ENCODE data around the gene SHANK1. TPM values are rescaled to one million over a fixed set of nuclear protein-coding genes. Genes with fewer than 3 reads are reported as not detected.
"Not testable (repeated sequence)": the region's sequence is repeated elsewhere in the genome, so short reads cannot be mapped to it uniquely, and the experiment has no call there.

The SHANK1 gene
- total and polyA plus RNA-seq, 5 donors from 2014 or later, result not detected

DNA sequence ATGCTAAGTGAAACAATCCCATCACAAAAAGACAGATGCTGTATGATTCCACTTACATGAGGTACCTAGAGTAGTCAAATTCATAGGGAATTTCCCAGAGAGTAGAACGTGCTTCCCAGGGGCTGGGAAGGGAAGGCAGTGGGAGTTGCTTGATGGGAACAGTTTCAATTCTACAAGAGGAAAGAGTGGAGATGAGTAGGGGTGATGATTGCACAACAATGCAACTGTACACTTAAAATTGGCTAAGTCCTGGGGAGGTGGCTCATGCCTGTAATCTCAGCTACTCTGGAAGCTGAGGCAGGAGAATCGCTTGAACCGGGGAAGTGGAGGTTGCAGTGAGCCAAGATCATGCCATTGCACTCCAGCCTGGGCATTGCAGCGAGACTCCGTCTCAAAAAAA, 101.2 kb downstream of the SHANK1 start:
- H3K4me3 ChIP-seq (ENCODE audit: low read depth, low read length); DNase-seq; H3K4me1 Mint-ChIP-seq; H3K27ac ChIP-seq (ENCODE audit: insufficient read depth, low read length, poor library complexity, severe bottlenecking); H3K36me3 ChIP-seq (ENCODE audit: control insufficient read depth, insufficient read depth, low read length); H3K27ac Mint-ChIP-seq; H3K36me3 Mint-ChIP-seq; H3K9me3 ChIP-seq (ENCODE audit: control insufficient read depth in 2 of 2, low read length in 2 of 2); H3K27me3 ChIP-seq (ENCODE audit: control insufficient read depth, insufficient read depth, low read length); H3K4me1 ChIP-seq (ENCODE audit: control insufficient read depth, insufficient read depth, low read length, poor library complexity, severe bottlenecking); H3K4me3 Mint-ChIP-seq; H3K27me3 Mint-ChIP-seq; H3K9me3 Mint-ChIP-seq; ATAC-seq (ENCODE audit: low read depth in 2 of 2): not testable (repeated sequence)

DNA sequence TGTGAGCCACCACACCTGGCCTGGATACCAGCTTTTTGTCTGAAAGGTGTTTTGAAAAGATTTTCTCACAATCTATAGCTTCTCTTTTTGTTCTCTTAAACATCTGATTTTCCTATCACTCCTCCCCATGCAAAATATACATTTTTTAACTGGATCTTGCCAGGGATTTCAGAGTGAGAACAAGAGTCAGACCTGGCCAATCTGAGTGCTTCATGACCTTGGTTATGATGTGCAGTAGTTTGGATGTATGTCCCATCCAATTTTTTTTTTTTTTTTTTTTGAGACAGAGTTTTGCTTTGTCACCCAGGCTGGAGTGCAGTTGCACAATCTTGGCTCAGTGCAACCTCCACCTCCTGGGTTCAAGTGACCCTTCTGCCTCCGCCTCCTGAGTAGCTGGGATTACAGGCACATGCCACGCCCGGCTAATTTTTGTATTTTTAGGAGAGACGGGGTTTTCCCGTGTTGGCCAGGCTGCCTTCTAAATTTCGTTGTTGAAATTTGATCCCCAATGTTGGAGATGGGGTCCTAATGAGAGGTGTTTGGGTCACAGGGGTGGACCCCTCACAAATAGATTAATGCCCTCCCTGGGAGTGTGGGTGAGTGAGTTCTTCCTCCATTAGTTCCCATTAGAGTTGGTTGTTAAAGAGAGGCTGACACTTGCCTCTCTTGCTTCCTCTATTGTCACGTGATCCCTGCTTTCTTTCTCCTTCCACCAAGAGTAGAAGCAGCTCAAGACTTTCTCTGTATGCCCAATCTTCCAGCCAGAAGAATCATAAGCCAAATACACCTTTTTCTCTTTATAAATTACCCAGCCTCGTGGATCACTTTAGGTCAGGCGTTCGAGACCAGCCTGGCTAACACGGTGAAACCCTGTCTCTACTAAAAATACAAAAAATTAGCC, 106.8 kb downstream of the SHANK1 start:
- not testable (repeated sequence) for H3K4me1 ChIP-seq (ENCODE audit: control insufficient read depth, insufficient read depth, low read length, poor library complexity, severe bottlenecking); H3K27me3 ChIP-seq (ENCODE audit: control insufficient read depth, insufficient read depth, low read length); H3K27ac Mint-ChIP-seq; DNase-seq; H3K36me3 Mint-ChIP-seq; H3K4me3 Mint-ChIP-seq; H3K36me3 ChIP-seq (ENCODE audit: control insufficient read depth, insufficient read depth, low read length); H3K27ac ChIP-seq (ENCODE audit: insufficient read depth, low read length, poor library complexity, severe bottlenecking); H3K9me3 Mint-ChIP-seq; H3K9me3 ChIP-seq (ENCODE audit: control insufficient read depth in 2 of 2, low read length in 2 of 2); ATAC-seq (ENCODE audit: low read depth in 2 of 2); H3K4me1 Mint-ChIP-seq; H3K4me3 ChIP-seq (ENCODE audit: low read depth, low read length)
- peaks cover 12% of the 10 kb centered on the region for H3K27me3 Mint-ChIP-seq

Other genes starting within 250 kb of the SHANK1 start
- gene EMC10, start 243.3 kb downstream of the SHANK1 start, total RNA-seq, result 83.7 TPM
- 10 to 100 TPM in 1 of 4 donors, 1 to 10 TPM in 3; 8.0 to 12.7 (median 9.3) TPM for gene EMC10, start 243.3 kb downstream of the SHANK1 start, polyA plus RNA-seq
- 0.64 TPM for gene GARIN5A, start 243.0 kb downstream of the SHANK1 start, total RNA-seq
- gene GARIN5A, start 243.0 kb downstream of the SHANK1 start, polyA plus RNA-seq, result under 1 TPM in 2 of 4 donors, not detected in 2; 0.39 to 0.83 TPM
- 18.5 TPM for gene JOSD2, start 208.6 kb downstream of the SHANK1 start, total RNA-seq
- 10 to 100 TPM; 16.6 to 37.7 (median 28.4) TPM for gene JOSD2, start 208.6 kb downstream of the SHANK1 start, polyA plus RNA-seq
- gene ASPDH, start 205.9 kb downstream of the SHANK1 start, total RNA-seq, result not detected
- not detected for gene ASPDH, start 205.9 kb downstream of the SHANK1 start, polyA plus RNA-seq
- gene LRRC4B, start 151.4 kb downstream of the SHANK1 start, total RNA-seq, result not detected
- gene LRRC4B, start 151.4 kb downstream of the SHANK1 start, polyA plus RNA-seq, result not detected
- gene SYT3, start 79.9 kb downstream of the SHANK1 start, total RNA-seq, result not detected
- not detected for gene SYT3, start 79.9 kb downstream of the SHANK1 start, polyA plus RNA-seq
- gene C19orf81, start 70.4 kb downstream of the SHANK1 start, total RNA-seq, result not detected
- gene C19orf81, start 70.4 kb downstream of the SHANK1 start, polyA plus RNA-seq, result not detected
- gene CLEC11A, start 3.6 kb upstream of the SHANK1 start, total RNA-seq, result 0.74 TPM
- gene CLEC11A, start 3.6 kb upstream of the SHANK1 start, polyA plus RNA-seq, result 1 to 10 TPM in 1 of 4 donors, under 1 TPM in 3; 0.22 to 1.2 (median 0.57) TPM
- not detected for gene GPR32, start 50.7 kb upstream of the SHANK1 start, total RNA-seq
- gene GPR32, start 50.7 kb upstream of the SHANK1 start, polyA plus RNA-seq, result not detected
- not detected for gene ACP4, start 70.6 kb upstream of the SHANK1 start, total RNA-seq
- gene ACP4, start 70.6 kb upstream of the SHANK1 start, polyA plus RNA-seq, result not detected
- 0.47 TPM for gene KLK1, start 104.0 kb upstream of the SHANK1 start, total RNA-seq
- under 1 TPM in 1 of 4 donors, not detected in 3; 0.48 TPM for gene KLK1, start 104.0 kb upstream of the SHANK1 start, polyA plus RNA-seq
- gene KLK15, start 113.8 kb upstream of the SHANK1 start, total RNA-seq, result not detected
- not detected for gene KLK15, start 113.8 kb upstream of the SHANK1 start, polyA plus RNA-seq
- not detected for gene KLK3, start 135.1 kb upstream of the SHANK1 start, total RNA-seq
- not detected for gene KLK3, start 135.1 kb upstream of the SHANK1 start, polyA plus RNA-seq
- not detected for gene KLK2, start 153.6 kb upstream of the SHANK1 start, total RNA-seq
- not detected for gene KLK2, start 153.6 kb upstream of the SHANK1 start, polyA plus RNA-seq
- gene KLK4, start 191.6 kb upstream of the SHANK1 start, total RNA-seq, result not detected
- not detected for gene KLK4, start 191.6 kb upstream of the SHANK1 start, polyA plus RNA-seq
- gene KLK5, start 233.2 kb upstream of the SHANK1 start, total RNA-seq, result not detected
- not detected for gene KLK5, start 233.2 kb upstream of the SHANK1 start, polyA plus RNA-seq
- gene KLK6, start 249.8 kb upstream of the SHANK1 start, total RNA-seq, result not detected
- gene KLK6, start 249.8 kb upstream of the SHANK1 start, polyA plus RNA-seq, result not detected